Body of pancreas (tissue), 4 donors: ENCODE measurements around the gene CFAP52.

Experiments
- POLR2A ChIP-seq, 3 donors: fragments of 450-650 bp; IDR thresholded peaks; one replicate each; pipeline ENCODE4 v1.6.1; 2016; ENCODE audit warnings: antibody characterized with exemption in 3 of 3, mild to moderate bottlenecking in 2 of 3
- TF ChIP-seq, protein P1 (sequence below), 7 experiments: fragments of 450-650 bp in 4 of 7; fragments of 200-600 bp in 3 of 7; sonication (generic) in 3 of 7; IDR thresholded peaks; one replicate each; pipeline ENCODE4 v1.5.1; 2016 to 2019; ENCODE audit warnings: antibody characterized with exemption in 7 of 7

GRCh38 chr17:9557857-9558256, 18.6 kb upstream of the CFAP52 start:
- TF ChIP-seq, protein P1, sequence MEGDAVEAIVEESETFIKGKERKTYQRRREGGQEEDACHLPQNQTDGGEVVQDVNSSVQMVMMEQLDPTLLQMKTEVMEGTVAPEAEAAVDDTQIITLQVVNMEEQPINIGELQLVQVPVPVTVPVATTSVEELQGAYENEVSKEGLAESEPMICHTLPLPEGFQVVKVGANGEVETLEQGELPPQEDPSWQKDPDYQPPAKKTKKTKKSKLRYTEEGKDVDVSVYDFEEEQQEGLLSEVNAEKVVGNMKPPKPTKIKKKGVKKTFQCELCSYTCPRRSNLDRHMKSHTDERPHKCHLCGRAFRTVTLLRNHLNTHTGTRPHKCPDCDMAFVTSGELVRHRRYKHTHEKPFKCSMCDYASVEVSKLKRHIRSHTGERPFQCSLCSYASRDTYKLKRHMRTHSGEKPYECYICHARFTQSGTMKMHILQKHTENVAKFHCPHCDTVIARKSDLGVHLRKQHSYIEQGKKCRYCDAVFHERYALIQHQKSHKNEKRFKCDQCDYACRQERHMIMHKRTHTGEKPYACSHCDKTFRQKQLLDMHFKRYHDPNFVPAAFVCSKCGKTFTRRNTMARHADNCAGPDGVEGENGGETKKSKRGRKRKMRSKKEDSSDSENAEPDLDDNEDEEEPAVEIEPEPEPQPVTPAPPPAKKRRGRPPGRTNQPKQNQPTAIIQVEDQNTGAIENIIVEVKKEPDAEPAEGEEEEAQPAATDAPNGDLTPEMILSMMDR (IDR thresholded peaks at IDR 0.05), result no peak
- no peak for TF ChIP-seq POLR2A (IDR thresholded peaks at IDR 0.05)
